GM21526 (cell line): ENCODE data around the gene MEPCE.
"Not testable (repeated sequence)": the region's sequence is repeated elsewhere in the genome, so short reads cannot be mapped to it uniquely, and the experiment has no call there.

Experiments used
- ATAC-seq: cut with Tn5 transposase; IDR thresholded peaks from one replicate; pipeline ENCODE4 v1.9.1; 2021; ENCODE audit warnings: moderate library complexity; ENCODE audit not compliant: unreplicated experiment, low FRiP score

Gene MEPCE

GRCh38 chr7:100429637-100430492 lies at the start of gene MEPCE:
Gene MEPCE (plus strand): TSS chr7:100429831. CDS start chr7:100430019, 188 bp downstream.
- ATAC-seq, result peak; percentile 27

- no peak for ATAC-seq
Observed at GRCh38 chr7:100380196-100380595, 49.4 kb upstream of the MEPCE start.

DNA sequence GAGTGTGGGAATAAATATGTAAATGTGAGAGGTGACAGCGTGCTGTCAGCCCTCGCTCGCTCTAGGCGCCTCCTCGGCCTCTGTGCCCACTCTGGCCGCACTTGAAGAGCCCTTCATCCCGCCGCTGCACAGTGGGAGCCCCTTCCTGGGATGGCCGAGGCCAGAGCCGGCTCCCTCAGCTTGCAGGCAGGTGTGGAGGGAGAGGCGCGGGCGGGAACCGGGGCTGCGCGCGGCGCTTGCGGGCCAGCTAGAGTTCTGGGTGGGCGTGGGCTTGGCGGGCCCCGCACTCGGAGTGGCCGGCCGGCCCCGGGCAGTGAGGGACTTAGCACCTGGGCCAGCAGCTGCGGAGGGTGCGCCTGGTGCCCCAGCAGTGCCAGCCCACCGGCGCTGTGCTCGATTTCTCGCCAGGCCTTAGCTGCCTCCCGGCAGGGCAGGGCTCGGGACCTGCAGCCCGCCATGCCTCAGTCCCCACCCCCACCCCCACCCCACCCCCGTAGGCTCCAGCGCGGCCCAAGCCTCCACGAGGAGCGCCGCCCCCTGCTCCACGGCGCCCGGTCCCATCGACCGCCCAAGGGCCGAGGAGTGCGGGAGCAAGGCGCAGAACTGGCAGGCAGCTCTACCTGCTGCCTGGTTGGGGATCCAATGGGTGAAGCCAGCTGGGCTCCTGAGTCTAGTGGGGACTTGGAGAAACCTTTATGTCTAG lies 47.9 kb upstream of the MEPCE start:
- ATAC-seq, result not testable (repeated sequence)

DNA sequence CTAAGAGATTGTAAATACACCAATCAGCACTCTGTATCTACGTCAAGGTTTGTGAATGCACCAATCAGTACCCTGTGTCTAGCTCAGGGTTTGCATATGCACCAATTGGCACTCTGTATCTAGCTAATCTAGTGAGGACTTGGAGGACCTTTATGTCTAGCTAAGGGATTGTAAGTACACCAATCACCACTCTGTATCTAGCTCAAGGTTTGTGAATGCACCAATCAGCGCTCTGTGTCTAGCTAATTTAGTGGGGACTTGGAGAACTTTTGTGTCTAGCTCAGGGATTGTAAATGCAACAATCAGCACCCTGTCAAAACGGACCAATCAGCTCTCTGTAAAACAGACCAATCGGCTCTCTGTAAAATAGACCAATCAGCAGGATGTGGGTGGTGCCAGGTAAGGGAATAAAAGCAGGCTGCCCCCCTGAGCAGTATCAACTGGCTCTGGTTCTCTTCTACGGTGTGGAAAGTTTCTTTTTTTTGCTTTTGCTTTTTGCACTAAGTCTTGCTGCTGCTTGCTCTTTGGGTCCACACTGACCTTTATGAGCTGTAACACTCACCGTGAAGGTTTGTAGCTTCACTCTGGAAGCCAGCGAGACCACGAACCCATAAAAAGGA lies 47.3 kb upstream of the MEPCE start:
- not testable (repeated sequence) for ATAC-seq

- ATAC-seq, result no peak
Observed at GRCh38 chr7:100384628-100385294, 44.9 kb upstream of the MEPCE start.

DNA sequence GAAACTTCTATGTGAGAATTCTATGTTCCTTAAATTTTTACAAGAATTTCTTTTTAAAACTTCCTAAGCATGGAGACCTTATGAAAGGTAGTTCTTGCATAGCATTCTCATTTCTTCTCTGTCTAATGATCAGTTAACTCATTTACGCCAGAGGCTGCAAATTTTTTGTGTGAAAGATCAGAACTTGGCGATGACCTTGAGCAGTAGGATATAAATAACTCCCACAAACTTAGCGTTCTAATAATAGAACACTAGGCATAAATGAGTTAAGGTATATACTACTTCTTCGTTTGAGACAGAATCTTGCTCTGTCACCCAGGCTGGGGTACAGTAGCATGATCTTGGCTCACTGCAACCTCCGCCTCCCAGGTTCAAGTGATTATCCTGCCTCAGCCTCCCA lies 42.7 kb upstream of the MEPCE start:
- ATAC-seq, result no peak

DNA sequence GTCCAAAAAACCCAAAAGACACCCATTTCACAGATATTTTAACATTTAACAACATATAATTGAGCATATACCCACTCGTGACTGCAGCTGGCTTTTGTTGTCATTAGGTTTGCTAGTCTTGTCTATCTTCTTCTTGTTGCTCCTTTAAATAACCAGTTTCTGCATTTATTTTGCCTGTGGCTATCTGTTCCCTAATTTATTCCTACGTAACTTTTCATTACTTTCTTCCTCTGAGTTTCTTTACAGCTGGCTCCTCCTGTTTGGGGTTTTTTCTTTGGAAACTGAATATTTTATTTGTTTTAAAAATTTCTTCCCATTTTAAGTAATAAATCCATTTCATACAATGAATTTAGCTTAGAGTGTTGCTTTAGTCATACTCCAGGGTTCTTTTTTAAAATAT lies 41.9 kb upstream of the MEPCE start:
- no peak for ATAC-seq

- no peak for ATAC-seq
Observed at GRCh38 chr7:100389437-100390088, 40.1 kb upstream of the MEPCE start.

DNA sequence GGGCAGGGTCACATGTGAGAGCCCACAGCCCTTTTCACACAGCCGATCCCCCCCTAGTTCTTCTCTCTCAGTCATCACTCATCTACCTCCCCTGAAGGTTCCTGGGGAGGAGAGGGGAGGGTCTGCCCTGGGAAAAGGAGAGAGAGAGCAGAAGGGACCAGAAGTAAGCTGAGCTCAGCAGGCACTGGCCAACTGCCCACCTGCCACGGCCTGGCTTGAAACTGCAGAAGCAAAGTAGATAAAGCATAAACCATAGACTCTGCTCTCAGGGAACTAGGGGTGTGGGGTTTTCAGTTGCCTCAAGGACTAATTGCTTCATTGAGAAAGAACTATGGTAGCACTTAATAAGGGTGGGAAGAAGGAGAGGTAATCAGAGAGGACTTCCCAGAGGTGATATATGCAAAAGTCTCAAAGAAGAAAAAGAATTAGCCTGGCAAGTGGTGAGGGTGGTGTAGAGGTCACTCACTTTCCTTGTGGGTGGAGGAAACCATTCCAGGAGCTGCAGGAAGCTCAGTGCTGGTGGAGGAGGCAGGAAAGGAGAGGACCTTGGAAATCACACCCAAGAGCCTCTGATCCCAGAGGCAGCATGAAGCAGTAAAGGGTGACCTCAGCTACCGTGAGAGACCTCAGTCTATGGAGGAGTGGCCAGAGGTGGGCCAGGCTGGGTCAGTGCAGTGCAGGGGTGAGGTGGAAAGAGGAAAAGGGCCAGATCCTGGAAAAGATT lies 39.2 kb upstream of the MEPCE start:
- no peak for ATAC-seq

- no peak for ATAC-seq
Observed at GRCh38 chr7:100393233-100393905, 36.3 kb upstream of the MEPCE start.

DNA sequence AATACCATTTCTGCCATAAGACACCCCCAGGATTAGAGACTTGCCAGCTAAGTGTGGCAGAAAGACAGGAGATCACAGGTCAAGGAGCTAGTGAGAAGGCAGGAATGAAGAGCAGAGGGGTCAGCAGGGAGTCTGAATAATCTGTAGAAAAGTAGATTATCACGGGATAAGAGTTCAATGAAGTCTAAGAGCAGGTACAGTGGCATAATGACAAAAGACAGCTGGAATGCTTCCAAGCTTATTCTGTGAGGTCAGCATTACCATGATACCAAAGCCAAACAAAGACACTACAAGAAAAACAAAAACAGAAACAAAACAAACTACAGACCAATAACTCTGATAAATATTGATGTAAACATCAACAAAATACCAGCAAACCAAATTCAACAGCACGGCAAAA lies 35.6 kb upstream of the MEPCE start:
- no peak for ATAC-seq

GRCh38 chr7:100396421-100396982 lies 33.1 kb upstream of the MEPCE start:
- peak; percentile 89 for ATAC-seq

GRCh38 chr7:100397315-100398081 lies 32.1 kb upstream of the MEPCE start:
- no peak for ATAC-seq

DNA sequence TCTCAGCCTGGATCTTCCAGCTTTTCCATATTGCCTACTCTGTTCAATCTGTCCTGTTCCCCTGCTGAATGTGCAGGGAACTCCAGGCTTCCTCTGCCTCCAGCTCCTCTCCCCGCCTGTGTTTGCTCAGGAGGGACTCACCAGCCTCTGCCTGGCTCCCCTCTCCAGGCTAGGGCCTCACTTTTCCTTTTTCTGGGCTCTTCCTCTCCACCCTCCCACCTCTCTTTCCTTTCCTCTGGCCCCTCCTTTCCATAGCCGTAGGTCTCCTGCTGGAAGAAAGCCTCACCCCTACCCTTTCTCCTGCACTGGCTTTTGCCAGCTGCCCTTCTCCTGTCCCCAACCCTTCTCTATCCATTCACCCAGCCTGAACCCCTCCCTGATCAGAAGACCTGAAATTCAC lies 31.4 kb upstream of the MEPCE start:
- ATAC-seq, result no peak

GRCh38 chr7:100400041-100400440 lies 29.6 kb upstream of the MEPCE start:
- no peak for ATAC-seq

GRCh38 chr7:100400656-100401055 lies 29.0 kb upstream of the MEPCE start:
- no peak for ATAC-seq

DNA sequence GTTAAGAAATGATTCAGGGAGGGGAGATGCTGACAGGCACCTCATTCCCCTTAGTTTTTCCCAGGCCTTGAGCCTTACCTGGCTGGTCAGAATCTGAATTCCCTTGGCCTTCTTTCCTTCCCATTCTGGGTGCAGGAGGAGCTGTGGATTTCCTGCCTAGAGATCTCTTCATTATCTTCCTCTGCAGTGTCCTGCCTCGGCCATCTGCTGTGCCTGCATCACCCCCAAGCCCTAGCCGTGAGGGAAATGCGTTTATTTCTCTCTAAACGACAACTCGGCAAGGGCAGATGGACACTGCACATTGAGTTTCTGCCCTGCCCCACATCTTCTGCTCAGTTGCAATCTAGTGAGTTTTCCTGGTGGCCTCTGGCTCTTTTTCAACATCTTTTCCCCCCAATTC lies 27.8 kb upstream of the MEPCE start:
- ATAC-seq, result no peak

DNA sequence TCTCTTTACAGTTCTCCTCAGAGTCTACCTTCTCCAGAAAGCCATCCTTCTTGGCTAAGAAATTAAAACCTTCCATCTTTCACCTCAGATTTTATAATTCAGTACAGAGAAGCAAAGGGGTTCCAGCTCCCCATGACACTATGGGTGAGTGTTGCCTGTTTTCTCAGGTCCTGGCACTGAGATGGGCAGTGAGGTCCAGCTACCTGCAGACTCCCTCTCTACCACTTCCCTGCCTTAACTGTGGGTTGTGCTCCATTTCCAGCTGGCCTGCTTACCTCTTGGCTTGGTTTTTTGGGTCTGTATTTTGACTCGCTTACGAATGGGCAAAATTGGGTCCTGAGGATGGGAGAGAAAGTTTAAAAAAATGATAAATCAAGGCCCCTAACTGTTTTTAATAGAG lies 27.4 kb upstream of the MEPCE start:
- ATAC-seq, result no peak
